SW480 (cell line): ENCODE measurements around the gene UBE2U.
A peak's percentile ranks its signal among the peaks of the same experiment; 100 is the strongest.
"Not testable (repeated sequence)": the region's sequence is repeated elsewhere in the genome, so short reads cannot be mapped to it uniquely, and the experiment has no call there.

Experiments used
- DNase-seq: peaks from one replicate; pipeline ENCODE4 v3.0.0-alpha.2; 2016; ENCODE audit warnings: low spot score

UBE2U gene

GRCh38 chr1:64194168-64195080 lies 9.0 kb upstream of the UBE2U start:
- DNase-seq: no peak

GRCh38 chr1:64195081-64195395 lies 8.4 kb upstream of the UBE2U start:
- DNase-seq: no peak

GRCh38 chr1:64196074-64196870 lies 7.2 kb upstream of the UBE2U start:
- no peak for DNase-seq

GRCh38 chr1:64197076-64197475 lies 6.3 kb upstream of the UBE2U start:
- no peak for DNase-seq

- no peak for DNase-seq
Observed at GRCh38 chr1:64199154-64199553, 4.3 kb upstream of the UBE2U start.

- no peak for DNase-seq
Observed at GRCh38 chr1:64200064-64200463, 3.4 kb upstream of the UBE2U start.

- no peak for DNase-seq
Observed at GRCh38 chr1:64209221-64209620, 5.8 kb downstream of the UBE2U start.

GRCh38 chr1:64212031-64212430 lies 8.6 kb downstream of the UBE2U start:
- no peak for DNase-seq

- DNase-seq: no peak
Observed at GRCh38 chr1:64215576-64215975, 12.2 kb downstream of the UBE2U start.

- no peak for DNase-seq
Observed at GRCh38 chr1:64220241-64220640, 16.8 kb downstream of the UBE2U start.

- peak; percentile 16 for DNase-seq
Observed at GRCh38 chr1:64223329-64224151, 20.1 kb downstream of the UBE2U start.

- not testable (repeated sequence) for DNase-seq
Observed at GRCh38 chr1:64224236-64224635, 20.8 kb downstream of the UBE2U start.

GRCh38 chr1:64228167-64228957 lies 24.9 kb downstream of the UBE2U start:
- DNase-seq: no peak

- no peak for DNase-seq
Observed at GRCh38 chr1:64229307-64229706, 25.9 kb downstream of the UBE2U start.

GRCh38 chr1:64231153-64231552 lies 27.7 kb downstream of the UBE2U start:
- DNase-seq: no peak

- DNase-seq: no peak
Observed at GRCh38 chr1:64231654-64232053, 28.2 kb downstream of the UBE2U start.

GRCh38 chr1:64234714-64235113 lies 31.3 kb downstream of the UBE2U start:
- no peak for DNase-seq

GRCh38 chr1:64235181-64235580 lies 31.8 kb downstream of the UBE2U start:
- DNase-seq: no peak

- DNase-seq: no peak
Observed at GRCh38 chr1:64235910-64236309, 32.5 kb downstream of the UBE2U start.

GRCh38 chr1:64236541-64236954 lies 33.1 kb downstream of the UBE2U start:
- DNase-seq: no peak

GRCh38 chr1:64239519-64239918 lies 36.1 kb downstream of the UBE2U start:
- not testable (repeated sequence) for DNase-seq

- DNase-seq: no peak
Observed at GRCh38 chr1:64240206-64240605, 36.8 kb downstream of the UBE2U start.
